Endodermal cell (in vitro differentiated cells): ENCODE data around the gene DHRS9. TPM values are rescaled to one million over a fixed set of nuclear protein-coding genes. Genes with fewer than 3 reads are reported as not detected.

ENCODE experiments used
- DNase-seq: peaks from one replicate; pipeline ENCODE4 v3.0.0-alpha.2; 2017
- H3K27ac ChIP-seq: 2 replicates; pipeline ENCODE4 v1.5.1; 2013; ENCODE audit warnings: mild to moderate bottlenecking, low read depth, low read length, moderate library complexity
- H3K27me3 ChIP-seq: 2 replicates; pipeline ENCODE4 v1.6.1; 2013; ENCODE audit warnings: mild to moderate bottlenecking, low read length, moderate library complexity; ENCODE audit not compliant: insufficient read depth, control insufficient read depth, poor library complexity, severe bottlenecking
- H3K36me3 ChIP-seq: 2 replicates; pipeline ENCODE4 v1.7.0; 2013; ENCODE audit warnings: mild to moderate bottlenecking, low read length, moderate library complexity; ENCODE audit not compliant: control insufficient read depth, insufficient read depth
- H3K4me1 ChIP-seq: one replicate; pipeline ENCODE4 v1.7.0; 2013; ENCODE audit warnings: low read length; ENCODE audit not compliant: control insufficient read depth, insufficient read depth
- H3K4me3 ChIP-seq: 2 replicates; pipeline ENCODE4 v1.5.1; 2013; ENCODE audit warnings: mild to moderate bottlenecking, low read length, moderate library complexity
- H3K9ac ChIP-seq: 2 replicates; pipeline ENCODE4 v1.6.1; 2013; ENCODE audit warnings: mild to moderate bottlenecking, low read length, moderate library complexity; ENCODE audit not compliant: poor library complexity, severe bottlenecking; ENCODE audit errors: extremely low read depth
- H3K9me3 ChIP-seq: 2 replicates; pipeline ENCODE4 v1.6.1; 2013; ENCODE audit warnings: mild to moderate bottlenecking, low read length, moderate library complexity; ENCODE audit not compliant: control insufficient read depth
- H3K27ac Mint-ChIP-seq: 2 replicates; pipeline ENCODE4 v1.8.0; 2020; ENCODE audit warnings: mixed read lengths
- H3K27me3 Mint-ChIP-seq: 2 replicates; pipeline ENCODE4 v1.8.0; 2021; ENCODE audit warnings: mild to moderate bottlenecking, mixed read lengths; ENCODE audit not compliant: insufficient read depth
- H3K36me3 Mint-ChIP-seq: 2 replicates; pipeline ENCODE4 v1.8.0; 2020; ENCODE audit warnings: low read depth, mixed read lengths
- H3K4me1 Mint-ChIP-seq: 2 replicates; pipeline ENCODE4 v1.8.0; 2020; ENCODE audit warnings: mixed read lengths
- H3K4me3 Mint-ChIP-seq: 2 replicates; pipeline ENCODE4 v1.8.0; 2020; ENCODE audit warnings: mild to moderate bottlenecking, moderate library complexity, mixed read lengths
- H3K9me3 Mint-ChIP-seq: 2 replicates; pipeline ENCODE4 v1.8.0; 2020; ENCODE audit warnings: mild to moderate bottlenecking, mixed read lengths
- WGBS, 2 experiments: methylation state at CpG; one replicate each; pipeline versions ENCODE4 v1.1.5 to v1.1.7; 2013; ENCODE audit warnings: missing lambda C conversion rate in 2 of 2, mixed read lengths in 1 of 2; ENCODE audit not compliant: insufficient coverage in 1 of 2, insufficient read length in 1 of 2; 5-methylcytosine and 5-hydroxymethylcytosine counted together
- total RNA-seq, 2 donors: library from RNA; stranded (reverse); fragmentation: NEBNext Ultra II Directional in 1 of 2; extraction: Animal tissue kit (Norgen Biotek cat#: 25700) in 1 of 2; gene quantifications; 2 replicates in 1 of 2; 3 replicates in 1 of 2; pipeline ENCODE4 v1.2.1, GENCODE V29; 2021
- TF ChIP-seq, protein P1 (sequence below): fragments of 200-600 bp; sonication (generic); conservative IDR thresholded peaks from 2 replicates; pipeline ENCODE4 v1.5.0; 2021; ENCODE audit warnings: antibody characterized with exemption, mild to moderate bottlenecking

Gene DHRS9
- total RNA-seq, 2 donors from 2014 or later = not detected

DNA sequence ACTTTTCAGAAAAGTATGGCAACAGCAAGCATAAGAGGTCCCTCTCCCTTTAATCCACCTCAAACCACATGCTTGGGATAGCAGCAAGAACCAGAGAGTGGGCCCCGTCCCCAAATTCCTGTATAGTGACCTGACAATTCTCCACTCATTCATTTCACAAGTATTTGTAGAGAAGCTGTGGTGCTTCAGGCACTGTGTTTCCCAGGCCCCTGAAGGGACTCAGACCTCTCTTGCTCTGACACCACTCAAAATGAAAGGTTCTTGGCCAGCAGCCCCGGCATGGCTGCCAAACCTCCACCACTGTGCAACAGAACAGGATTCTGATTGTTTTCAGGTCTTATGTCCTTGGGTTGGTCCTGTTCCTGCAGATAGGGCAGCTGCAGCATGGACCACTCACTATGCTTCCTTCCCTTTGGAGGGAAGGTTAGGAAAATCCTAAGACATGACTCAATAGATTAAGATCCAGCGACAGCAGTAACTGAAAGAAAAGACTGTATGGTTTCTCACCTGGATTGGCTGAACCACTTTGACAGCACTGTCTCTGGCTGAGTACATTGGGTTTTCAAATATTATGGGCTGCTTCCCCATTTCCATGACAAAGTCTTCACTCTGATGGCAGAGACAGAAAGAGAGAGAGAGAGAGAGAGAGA lies 67.6 kb downstream of the DHRS9 start:
- Mint-ChIP-seq H3K27me3 (no peaks in the 10 kb centered on the region), H3K4me1 (peaks cover 39% of the 10 kb centered on the region), H3K27ac (peak overlapping the region; percentile 67), H3K4me3 (no peak overlapping the region), H3K9me3 (no peaks in the 10 kb centered on the region), H3K36me3 (no peaks in the 10 kb centered on the region)
- H3K4me3 ChIP-seq = no peak overlapping the region
- no peaks in the 10 kb centered on the region for H3K9me3 ChIP-seq
- peaks cover 5% of the 10 kb centered on the region for H3K4me1 ChIP-seq
- no peak overlapping the region for H3K9ac ChIP-seq
- no peaks in the 10 kb centered on the region for H3K27me3 ChIP-seq
- TF ChIP-seq, protein P1, sequence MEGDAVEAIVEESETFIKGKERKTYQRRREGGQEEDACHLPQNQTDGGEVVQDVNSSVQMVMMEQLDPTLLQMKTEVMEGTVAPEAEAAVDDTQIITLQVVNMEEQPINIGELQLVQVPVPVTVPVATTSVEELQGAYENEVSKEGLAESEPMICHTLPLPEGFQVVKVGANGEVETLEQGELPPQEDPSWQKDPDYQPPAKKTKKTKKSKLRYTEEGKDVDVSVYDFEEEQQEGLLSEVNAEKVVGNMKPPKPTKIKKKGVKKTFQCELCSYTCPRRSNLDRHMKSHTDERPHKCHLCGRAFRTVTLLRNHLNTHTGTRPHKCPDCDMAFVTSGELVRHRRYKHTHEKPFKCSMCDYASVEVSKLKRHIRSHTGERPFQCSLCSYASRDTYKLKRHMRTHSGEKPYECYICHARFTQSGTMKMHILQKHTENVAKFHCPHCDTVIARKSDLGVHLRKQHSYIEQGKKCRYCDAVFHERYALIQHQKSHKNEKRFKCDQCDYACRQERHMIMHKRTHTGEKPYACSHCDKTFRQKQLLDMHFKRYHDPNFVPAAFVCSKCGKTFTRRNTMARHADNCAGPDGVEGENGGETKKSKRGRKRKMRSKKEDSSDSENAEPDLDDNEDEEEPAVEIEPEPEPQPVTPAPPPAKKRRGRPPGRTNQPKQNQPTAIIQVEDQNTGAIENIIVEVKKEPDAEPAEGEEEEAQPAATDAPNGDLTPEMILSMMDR = no peak
- H3K36me3 ChIP-seq = no peaks in the 10 kb centered on the region
- peak; percentile 81 for DNase-seq
- H3K27ac ChIP-seq = no peak overlapping the region
- WGBS, 2 experiments = 50 to 85% methylated on average over 1 to 3 of the region's 3 CpGs

DNA sequence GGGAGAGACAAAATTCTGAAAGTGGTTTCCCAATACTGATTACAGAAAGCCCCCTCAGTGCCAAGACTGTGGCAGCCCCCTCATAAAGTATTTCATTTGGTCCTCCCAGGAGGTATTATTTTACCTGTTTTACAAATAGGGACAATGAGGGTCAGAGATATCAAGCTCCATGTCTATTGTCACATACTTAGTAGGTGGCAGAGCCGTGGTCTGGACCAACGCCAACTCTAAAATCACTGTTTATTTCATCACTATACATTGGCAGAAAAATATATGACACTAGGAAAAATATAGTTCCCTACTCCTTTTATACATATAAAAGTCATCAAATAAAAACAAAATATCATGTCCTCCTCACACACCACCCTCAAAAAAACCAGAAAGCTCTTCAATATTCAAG lies 68.6 kb downstream of the DHRS9 start:
- Histone ChIP-seq H3K9ac (no peak overlapping the region), H3K27ac (no peak overlapping the region), H3K4me3 (no peak overlapping the region), H3K27me3 (no peaks in the 10 kb centered on the region), H3K9me3 (no peaks in the 10 kb centered on the region), H3K4me1 (peaks cover 5% of the 10 kb centered on the region), H3K36me3 (no peaks in the 10 kb centered on the region)
- DNase-seq = no peak
- no peak overlapping the region for H3K4me3 Mint-ChIP-seq
- H3K9me3 Mint-ChIP-seq = no peaks in the 10 kb centered on the region
- WGBS, 2 experiments = 85 to 93% methylated on average over 2 of the region's 2 CpGs
- H3K36me3 Mint-ChIP-seq = no peaks in the 10 kb centered on the region
- no peaks in the 10 kb centered on the region for H3K27me3 Mint-ChIP-seq
- TF ChIP-seq, protein P1 = no peak
- no peak overlapping the region for H3K27ac Mint-ChIP-seq
- peaks cover 39% of the 10 kb centered on the region for H3K4me1 Mint-ChIP-seq

DNA sequence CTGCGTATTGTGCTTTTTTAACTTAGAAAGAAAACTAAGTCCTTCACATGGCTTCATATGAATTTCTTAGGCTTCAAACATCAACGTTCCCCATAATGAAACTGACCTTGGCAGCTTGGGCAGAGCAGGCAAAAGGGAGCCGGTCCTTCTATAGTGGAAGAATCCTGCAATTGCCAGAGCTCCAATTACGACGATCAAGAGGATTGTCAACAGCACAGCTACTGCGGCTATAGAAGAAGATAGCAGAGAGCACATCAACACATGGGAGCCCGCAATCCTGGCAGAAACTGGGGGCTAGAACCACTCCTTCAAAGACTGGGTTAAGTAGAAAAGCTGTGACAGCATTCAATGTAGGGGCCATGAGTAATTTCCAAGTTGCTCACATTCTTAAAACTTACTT lies 69.8 kb downstream of the DHRS9 start:
- Histone ChIP-seq H3K4me1 (peaks cover 5% of the 10 kb centered on the region), H3K36me3 (no peaks in the 10 kb centered on the region), H3K27ac (no peak overlapping the region), H3K9me3 (no peaks in the 10 kb centered on the region), H3K27me3 (no peaks in the 10 kb centered on the region), H3K9ac (no peak overlapping the region), H3K4me3 (no peak overlapping the region)
- Mint-ChIP-seq H3K9me3 (no peaks in the 10 kb centered on the region), H3K27me3 (no peaks in the 10 kb centered on the region), H3K36me3 (no peaks in the 10 kb centered on the region), H3K4me1 (peaks cover 39% of the 10 kb centered on the region), H3K27ac (no peak overlapping the region), H3K4me3 (no peak overlapping the region)
- WGBS, 2 experiments = 87 to 98% methylated on average over 7 of the region's 7 CpGs
- no peak for DNase-seq
- TF ChIP-seq, protein P1 = no peak
